HUES64 (cell line): ENCODE results near the gene SPTBN5.

ENCODE experiments used
- H3K27ac ChIP-seq: 2 replicates; pipeline ENCODE4 v1.7.0; 2013; ENCODE audit warnings: low read depth, low read length, inconsistent platforms
- H3K27me3 ChIP-seq: 2 replicates; pipeline ENCODE4 v1.6.1; 2013; ENCODE audit warnings: mild to moderate bottlenecking, low read length; ENCODE audit not compliant: insufficient read depth
- H3K36me3 ChIP-seq: 2 replicates; pipeline ENCODE4 v1.6.1; 2013; ENCODE audit warnings: mild to moderate bottlenecking, low read length; ENCODE audit not compliant: insufficient read depth
- H3K4me1 ChIP-seq: 2 replicates; pipeline ENCODE4 v1.6.1; 2013; ENCODE audit warnings: mild to moderate bottlenecking, low read length, moderate library complexity; ENCODE audit not compliant: insufficient read depth
- H3K4me3 ChIP-seq: 2 replicates; pipeline ENCODE4 v1.5.1; 2013; ENCODE audit warnings: mild to moderate bottlenecking, low read length, moderate library complexity
- H3K9ac ChIP-seq: 2 replicates; pipeline ENCODE4 v1.6.1; 2013; ENCODE audit warnings: mild to moderate bottlenecking, low read depth, low read length
- H3K9me3 ChIP-seq: 2 replicates; pipeline ENCODE4 v1.6.1; 2013; ENCODE audit warnings: low read depth, low read length; ENCODE audit not compliant: insufficient read depth
- WGBS: fragments of 150-250, 120-280 bp; methylation state at CpG from one replicate; pipeline ENCODE4 v1.1.7; 2013; ENCODE audit warnings: missing lambda C conversion rate; 5-methylcytosine and 5-hydroxymethylcytosine counted together

Gene SPTBN5

GRCh38 chr15:41820791-41821423, 72.9 kb downstream of the SPTBN5 start:
- H3K4me3 ChIP-seq, result no peak overlapping the region
- no peak overlapping the region for H3K27ac ChIP-seq
- H3K36me3 ChIP-seq, result peaks cover 26% of the 10 kb centered on the region
- 94% methylated on average over 6 of the region's 6 CpGs for WGBS
- no peaks in the 10 kb centered on the region for H3K27me3 ChIP-seq
- no peak overlapping the region for H3K9ac ChIP-seq
- H3K9me3 ChIP-seq, result no peaks in the 10 kb centered on the region
- H3K4me1 ChIP-seq, result peaks cover 5% of the 10 kb centered on the region; the same call in 1 of the 2 replicates

DNA sequence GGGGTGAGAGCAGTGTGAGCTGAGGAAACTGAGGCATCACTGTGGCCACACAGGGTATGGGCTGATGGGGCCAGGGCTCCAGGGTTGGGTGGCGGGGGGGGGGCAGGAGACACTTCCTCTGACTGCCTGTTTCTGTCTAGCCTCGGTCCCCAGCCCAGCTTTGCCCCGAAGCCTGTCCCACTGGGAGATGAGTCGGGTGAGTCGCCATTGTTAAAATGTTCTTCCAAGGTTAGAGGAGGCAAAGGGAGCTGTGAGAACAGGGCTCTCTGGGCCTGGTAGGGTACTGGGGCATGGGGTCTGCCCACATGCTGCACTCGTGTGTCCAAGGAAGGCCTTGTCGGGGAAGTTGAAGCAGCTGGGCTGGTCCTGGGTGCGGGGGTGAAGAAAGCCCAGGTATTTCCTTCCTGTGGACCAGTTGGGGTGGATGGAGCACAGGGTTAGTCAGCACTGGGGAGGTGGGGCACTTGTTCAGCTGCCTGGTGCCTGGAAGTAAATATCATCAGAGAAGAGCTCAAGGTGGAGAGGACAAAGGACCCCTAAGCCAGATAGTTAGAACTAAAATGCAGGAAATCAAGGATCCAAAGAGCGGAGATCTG, 74.3 kb downstream of the SPTBN5 start:
- Histone ChIP-seq H3K4me3 (no peak overlapping the region), H3K27ac (no peak overlapping the region), H3K27me3 (no peaks in the 10 kb centered on the region), H3K9me3 (no peaks in the 10 kb centered on the region), H3K9ac (no peak overlapping the region), H3K36me3 (peaks cover 29% of the 10 kb centered on the region), H3K4me1 (no peaks in the 10 kb centered on the region)
- 94% methylated on average over 9 of the region's 9 CpGs for WGBS

GRCh38 chr15:41817781-41818180, 76.1 kb downstream of the SPTBN5 start:
- no peaks in the 10 kb centered on the region for H3K9me3 ChIP-seq
- peaks cover 25% of the 10 kb centered on the region for H3K36me3 ChIP-seq

DNA sequence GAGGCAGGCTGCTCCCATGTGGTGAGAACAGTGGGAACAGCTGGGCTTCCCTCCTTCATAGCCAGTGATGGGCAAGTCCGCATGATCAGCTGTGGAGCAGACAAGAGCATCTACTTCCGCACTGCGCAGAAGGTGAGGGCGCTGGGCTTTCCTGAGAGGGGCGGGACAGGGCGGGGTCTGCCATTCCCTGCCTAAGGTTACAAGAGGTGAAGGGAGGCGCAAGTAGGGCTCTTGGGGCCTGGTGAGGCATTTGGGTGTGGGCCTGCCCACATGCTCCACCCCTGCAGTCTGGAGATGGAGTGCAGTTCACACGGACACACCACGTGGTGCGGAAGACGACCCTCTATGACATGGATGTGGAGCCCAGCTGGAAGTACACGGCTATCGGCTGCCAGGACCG, 76.5 kb downstream of the SPTBN5 start:
- no peaks in the 10 kb centered on the region for H3K27me3 ChIP-seq
- no peaks in the 10 kb centered on the region for H3K4me1 ChIP-seq
- H3K9ac ChIP-seq, result no peak overlapping the region
- no peak overlapping the region for H3K27ac ChIP-seq
- H3K4me3 ChIP-seq, result no peak overlapping the region
- no peaks in the 10 kb centered on the region for H3K9me3 ChIP-seq
- WGBS, result 95% methylated on average over 14 of the region's 14 CpGs
- H3K36me3 ChIP-seq, result peaks cover 25% of the 10 kb centered on the region

More at GRCh38 chr15:41817781-41818180, 76.1 kb downstream of the SPTBN5 start:
- Histone ChIP-seq H3K4me3 (no peak overlapping the region), H3K27ac (no peak overlapping the region), H3K4me1 (no peaks in the 10 kb centered on the region), H3K27me3 (no peaks in the 10 kb centered on the region), H3K9ac (no peak overlapping the region)
- 93% methylated on average over 6 of the region's 6 CpGs for WGBS

GRCh38 chr15:41816788-41817187, 77.1 kb downstream of the SPTBN5 start:
- no peaks in the 10 kb centered on the region for H3K27me3 ChIP-seq
- no peaks in the 10 kb centered on the region for H3K4me1 ChIP-seq
- no peak overlapping the region for H3K4me3 ChIP-seq
- no peak overlapping the region for H3K9ac ChIP-seq
- no peak overlapping the region for H3K27ac ChIP-seq
- H3K9me3 ChIP-seq, result no peaks in the 10 kb centered on the region
- peaks cover 25% of the 10 kb centered on the region for H3K36me3 ChIP-seq
- WGBS, result 96% methylated on average over 9 of the region's 9 CpGs

DNA sequence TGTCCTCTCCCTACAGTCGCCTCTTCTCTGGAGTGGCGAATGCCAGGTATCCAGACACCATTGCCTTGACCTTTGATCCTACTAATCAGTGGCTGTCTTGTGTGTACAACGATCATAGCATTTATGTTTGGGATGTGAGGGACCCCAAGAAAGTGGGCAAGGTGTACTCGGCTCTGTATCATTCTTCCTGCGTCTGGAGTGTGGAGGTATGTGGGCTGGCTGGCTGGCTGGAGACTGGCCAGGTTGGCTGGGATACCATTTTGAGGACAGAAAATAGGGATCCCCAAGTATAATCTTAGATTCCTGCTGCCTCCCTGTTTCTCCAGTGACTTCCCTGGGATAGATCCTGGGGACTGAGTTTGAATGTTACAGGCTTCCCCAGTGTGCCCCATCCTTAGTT, 79.3 kb downstream of the SPTBN5 start:
- H3K36me3 ChIP-seq, result peaks cover 19% of the 10 kb centered on the region
- H3K4me3 ChIP-seq, result no peak overlapping the region
- WGBS, result 92% methylated on average over 5 of the region's 5 CpGs
- H3K27me3 ChIP-seq, result no peaks in the 10 kb centered on the region
- no peaks in the 10 kb centered on the region for H3K4me1 ChIP-seq
- H3K27ac ChIP-seq, result no peak overlapping the region
- H3K9ac ChIP-seq, result no peak overlapping the region
- no peaks in the 10 kb centered on the region for H3K9me3 ChIP-seq

DNA sequence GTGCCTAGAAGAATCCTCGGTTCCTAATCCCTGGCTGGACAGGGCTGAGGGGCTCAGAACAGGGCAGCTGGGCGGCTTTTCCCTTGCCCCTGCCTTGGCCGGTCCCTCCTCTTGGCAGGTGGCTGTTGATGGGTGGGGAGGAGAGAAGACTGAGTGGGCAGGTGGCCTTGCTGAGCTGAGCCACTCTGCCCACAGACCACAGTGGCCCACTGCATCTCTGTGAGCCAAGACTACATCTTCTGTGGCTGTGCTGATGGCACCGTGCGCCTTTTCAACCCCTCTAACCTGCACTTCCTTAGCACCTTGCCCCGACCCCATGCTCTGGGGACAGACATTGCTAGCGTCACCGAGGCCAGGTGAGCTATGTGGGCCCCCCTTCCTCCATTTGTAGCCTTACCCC, 80.4 kb downstream of the SPTBN5 start:
- H3K27ac ChIP-seq, result no peak overlapping the region
- H3K9me3 ChIP-seq, result no peaks in the 10 kb centered on the region
- H3K27me3 ChIP-seq, result no peaks in the 10 kb centered on the region
- 94% methylated on average over 8 of the region's 8 CpGs for WGBS
- H3K4me3 ChIP-seq, result no peak overlapping the region
- peaks cover 16% of the 10 kb centered on the region for H3K36me3 ChIP-seq
- no peak overlapping the region for H3K9ac ChIP-seq
- H3K4me1 ChIP-seq, result no peaks in the 10 kb centered on the region

DNA sequence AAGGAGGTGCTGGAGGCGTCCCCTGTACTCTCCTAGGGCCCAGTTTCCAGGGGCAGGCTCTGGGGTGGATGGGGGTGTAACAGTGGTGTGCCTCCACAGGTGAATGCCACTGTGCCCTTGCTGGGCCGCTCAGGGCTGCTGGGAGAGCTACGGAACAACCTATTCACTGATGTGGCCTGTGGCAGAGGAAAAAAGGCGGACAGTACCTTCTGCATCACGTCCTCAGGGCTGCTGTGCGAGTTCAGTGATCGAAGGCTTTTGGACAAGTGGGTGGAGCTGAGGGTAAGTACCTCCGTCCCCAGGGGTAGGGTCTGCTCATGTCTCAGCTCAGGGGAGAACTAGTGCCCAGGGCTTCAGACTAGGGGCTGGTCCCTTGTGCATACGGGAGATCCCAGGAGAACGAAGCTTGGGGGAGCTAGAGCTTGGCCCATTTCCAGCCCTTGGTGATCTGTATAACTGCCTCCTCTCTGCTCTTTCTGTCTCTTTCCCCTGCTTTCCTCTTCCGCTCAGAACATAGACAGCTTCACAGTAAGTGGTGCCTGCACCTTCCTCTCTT, 81.0 kb downstream of the SPTBN5 start:
- H3K4me3 ChIP-seq, result no peak overlapping the region
- no peaks in the 10 kb centered on the region for H3K4me1 ChIP-seq
- no peaks in the 10 kb centered on the region for H3K27me3 ChIP-seq
- H3K9ac ChIP-seq, result no peak overlapping the region
- 92% methylated on average over 11 of the region's 11 CpGs for WGBS
- H3K9me3 ChIP-seq, result no peaks in the 10 kb centered on the region
- no peak overlapping the region for H3K27ac ChIP-seq
- H3K36me3 ChIP-seq, result peaks cover 11% of the 10 kb centered on the region

DNA sequence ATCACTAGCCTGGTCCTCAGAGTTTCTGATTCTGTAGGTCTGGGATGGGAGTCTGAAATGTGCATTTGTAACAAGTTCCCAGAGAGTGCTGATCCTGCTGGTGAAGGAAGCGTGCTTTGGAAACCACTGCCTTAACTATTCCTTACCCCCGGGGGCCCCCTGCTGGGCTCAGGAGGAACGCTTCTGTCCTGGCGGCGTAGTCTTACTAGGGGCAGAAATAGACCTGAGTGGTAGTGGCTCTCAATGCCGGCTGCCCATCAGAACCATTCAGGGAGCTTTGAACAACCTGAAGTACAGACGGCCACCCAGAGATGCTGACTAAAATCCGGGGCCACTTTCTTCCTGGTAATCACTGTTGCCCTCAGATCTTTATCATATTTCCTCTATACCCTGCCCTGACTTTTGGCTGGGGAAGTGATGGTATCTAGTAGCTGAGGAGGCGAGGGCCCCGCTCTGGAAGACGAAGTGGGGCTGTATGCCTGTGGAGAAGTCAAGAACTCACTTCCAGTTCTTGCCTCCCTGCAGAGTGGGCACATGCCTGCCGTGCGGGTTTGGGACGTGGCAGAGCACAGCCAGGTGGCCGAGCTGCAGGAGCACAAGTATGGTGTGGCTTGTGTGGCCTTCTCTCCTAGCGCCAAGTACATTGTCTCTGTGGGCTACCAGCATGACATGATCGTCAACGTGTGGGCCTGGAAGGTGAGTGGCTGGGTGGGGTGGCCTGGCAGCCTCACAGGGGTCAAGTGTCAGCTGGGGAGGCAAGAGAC, 82.2 kb downstream of the SPTBN5 start:
- no peak overlapping the region for H3K4me3 ChIP-seq
- 63% methylated on average over 18 of the region's 18 CpGs for WGBS
- H3K9ac ChIP-seq, result no peak overlapping the region
- no peaks in the 10 kb centered on the region for H3K9me3 ChIP-seq
- no peaks in the 10 kb centered on the region for H3K4me1 ChIP-seq
- no peaks in the 10 kb centered on the region for H3K27me3 ChIP-seq
- H3K36me3 ChIP-seq, result peaks cover 6% of the 10 kb centered on the region; the same call in 1 of the 2 replicates
- H3K27ac ChIP-seq, result no peak overlapping the region

DNA sequence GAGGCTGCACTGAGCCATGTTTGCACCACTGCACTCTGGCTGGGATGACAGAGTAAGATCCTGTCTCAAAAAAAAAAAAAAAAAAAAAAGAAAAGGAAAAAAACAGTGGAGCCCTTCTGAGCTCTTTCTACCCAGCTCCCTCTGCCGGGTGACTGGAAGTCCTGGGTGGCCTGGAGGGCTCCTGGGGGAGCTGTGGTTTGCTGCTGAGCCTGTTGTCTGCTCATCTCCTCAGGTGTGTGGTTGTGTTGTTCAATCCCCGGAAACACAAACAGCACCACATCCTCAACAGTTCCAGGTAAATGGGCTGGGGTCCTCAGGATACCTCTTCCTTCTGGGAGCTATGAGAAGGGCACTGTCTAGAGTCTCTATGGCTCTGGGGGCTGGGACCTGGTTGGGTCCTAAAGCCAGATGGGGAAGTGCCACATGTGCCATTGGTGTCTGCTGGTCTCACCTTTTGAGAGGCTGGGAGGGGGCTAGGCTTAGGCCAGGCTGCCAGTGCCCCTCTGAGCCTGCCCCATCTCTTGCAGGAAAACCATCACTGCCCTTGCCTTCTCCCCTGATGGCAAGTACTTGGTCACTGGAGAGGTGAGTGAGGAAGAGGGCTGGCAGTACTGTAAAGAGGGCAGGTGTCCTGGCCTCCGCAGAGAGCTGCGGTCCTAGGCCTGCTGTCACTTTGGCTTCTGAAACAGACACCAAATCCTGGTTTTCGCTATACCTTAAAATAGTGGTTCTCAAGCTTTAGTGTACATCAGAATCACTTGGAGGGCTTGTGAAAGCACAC, 83.0 kb downstream of the SPTBN5 start:
- Histone ChIP-seq H3K4me1 (no peaks in the 10 kb centered on the region), H3K9ac (no peak overlapping the region), H3K36me3 (peaks cover 2% of the 10 kb centered on the region; the same call in 1 of the 2 replicates), H3K27me3 (no peaks in the 10 kb centered on the region), H3K4me3 (no peak overlapping the region), H3K9me3 (no peaks in the 10 kb centered on the region), H3K27ac (no peak overlapping the region)
- WGBS, result 89% methylated on average over 4 of the region's 5 CpGs
